HCT116 (cell line): ENCODE results near the gene CFAP119. TPM values are rescaled to one million over a fixed set of nuclear protein-coding genes. Genes with fewer than 3 reads are reported as not detected.
A peak's percentile ranks its signal among the peaks of the same experiment; 100 is the strongest.

Experiments used
- ATAC-seq: fragments of 200-7000 bp; cut with Tn5 transposase; 2 replicates; pipeline ENCODE4 v1.9.1; 2020; ENCODE audit warnings: mild to moderate bottlenecking, moderate library complexity
- BruUV-seq: library from RNA; stranded (reverse); fragments of 400-500 nt; replicated peaks from 2 replicates; lab custom pipeline; 2021; lab: Mats Ljungman, UMichigan
- CTCF ChIA-PET: fragments of 300-600 bp; sonication (Branson Sonifier 250); formaldehyde crosslinking; loops from one replicate; lab custom pipeline; 2021; ENCODE audit warnings: antibody characterized with exemption; lab: Charles Lee
- POLR2A ChIA-PET: fragments of 300-600, 350-600 bp; sonication (Branson Sonifier 250); formaldehyde crosslinking; loops from one replicate; lab custom pipeline; 2021; ENCODE audit warnings: antibody characterized with exemption; lab: Charles Lee
- RAD21 ChIA-PET, 2 experiments: fragments of 300-600 bp; sonication (Branson Sonifier 250); formaldehyde crosslinking; loops; one replicate each; lab custom pipeline; 2023; ENCODE audit warnings: low total read pairs in 2 of 2; ENCODE audit not compliant: uncharacterized antibody in 2 of 2, unreplicated experiment in 2 of 2, low non-redundant PET in 1 of 2; lab: Charles Lee
- DNase-seq: peaks from one replicate; pipeline ENCODE4 v3.0.0-alpha.2; 2010; ENCODE audit warnings: low read depth, low spot score
- H2AFZ ChIP-seq: fragments of 200-600 bp; shearing (Covaris generic), sonication (generic); 2 replicates; pipeline ENCODE4 v1.6.1; 2017; ENCODE audit warnings: low read depth, mixed run types, mixed read lengths, antibody characterized with exemption, low read length; ENCODE audit not compliant: poor library complexity, severe bottlenecking
- H3K27ac ChIP-seq: 2 replicates; pipeline ENCODE4 v1.5.1; 2012; ENCODE audit warnings: low read depth, low read length
- H3K27me3 ChIP-seq: fragments of 200-600 bp; sonication (generic); 2 replicates; pipeline ENCODE4 v1.6.1; 2016; ENCODE audit warnings: mixed run types, low read length, mixed read lengths; ENCODE audit not compliant: insufficient read depth
- H3K36me3 ChIP-seq, 2 experiments: fragments of 200-500 bp in 1 of 2; fragments of 200-600 bp in 1 of 2; sonication (Bioruptor generic) in 1 of 2; sonication (generic) in 1 of 2; 2 replicates each; pipeline versions ENCODE4 v1.5.1 to v1.6.1; 2014 to 2016; ENCODE audit warnings: low read length in 2 of 2, inconsistent platforms in 1 of 2, mixed read lengths in 1 of 2, mixed run types in 1 of 2; ENCODE audit not compliant: insufficient read depth in 2 of 2, control insufficient read depth in 1 of 2
- H3K4me1 ChIP-seq, 2 experiments: fragments of 200-600 bp in 1 of 2; sonication (generic) in 1 of 2; 2 replicates each; pipeline versions ENCODE4 v1.5.1 to v1.6.1; 2012 to 2017; ENCODE audit warnings: low read length in 2 of 2, inconsistent platforms in 1 of 2, mild to moderate bottlenecking in 1 of 2, mixed read lengths in 1 of 2, mixed run types in 1 of 2, moderate library complexity in 1 of 2; ENCODE audit not compliant: insufficient read depth in 2 of 2, control insufficient read depth in 1 of 2
- H3K4me2 ChIP-seq: fragments of 200-600 bp; sonication (generic); 2 replicates; pipeline ENCODE4 v1.6.1; 2017; ENCODE audit warnings: mixed run types, low read length, mixed read lengths
- H3K4me3 ChIP-seq, 2 experiments: fragments of 200-600 bp in 1 of 2; sonication (generic) in 1 of 2; replicated peaks in 1 of 2; 2 replicates each; pipeline ENCODE4 v1.5.1; 2011 to 2016; ENCODE audit warnings: low read length in 2 of 2, control low read depth in 1 of 2, low read depth in 1 of 2, mild to moderate bottlenecking in 1 of 2, mixed read lengths in 1 of 2, mixed run types in 1 of 2
- H3K79me2 ChIP-seq: fragments of 200-600 bp; sonication (generic); 2 replicates; pipeline ENCODE4 v1.6.1; 2017; ENCODE audit warnings: mild to moderate bottlenecking, mixed run types, low read length, moderate library complexity, mixed read lengths; ENCODE audit not compliant: insufficient read depth
- H3K9ac ChIP-seq: fragments of 200-600 bp; sonication (generic); 2 replicates; pipeline ENCODE4 v1.6.1; 2016; ENCODE audit warnings: low read length, mixed read lengths
- H3K9me2 ChIP-seq: fragments of 200-600 bp; sonication (generic), shearing (Covaris generic); 2 replicates; pipeline ENCODE4 v1.6.1; 2017; ENCODE audit warnings: mixed run types, mild to moderate bottlenecking, moderate library complexity; ENCODE audit not compliant: insufficient read depth
- H3K9me3 ChIP-seq, 2 experiments: fragments of 200-500 bp in 1 of 2; fragments of 200-600 bp in 1 of 2; sonication (Bioruptor generic) in 1 of 2; sonication (generic) in 1 of 2; 2 replicates each; pipeline ENCODE4 v1.6.1; 2014 to 2017; ENCODE audit warnings: low read length in 2 of 2, mixed read lengths in 2 of 2, inconsistent platforms in 1 of 2, low read depth in 1 of 2, mild to moderate bottlenecking in 1 of 2, mixed run types in 1 of 2, moderate library complexity in 1 of 2; ENCODE audit not compliant: control insufficient read depth in 1 of 2, insufficient read depth in 1 of 2
- H4K20me1 ChIP-seq: fragments of 200-600 bp; sonication (generic), shearing (Covaris generic); 2 replicates; pipeline ENCODE4 v1.6.1; 2017; ENCODE audit warnings: mixed run types, mild to moderate bottlenecking, moderate library complexity; ENCODE audit not compliant: insufficient read depth
- CBX3 ChIP-seq: IDR thresholded peaks from 2 replicates; pipeline ENCODE4 v1.6.1; 2012; ENCODE audit warnings: low read depth
- CEBPB ChIP-seq: IDR thresholded peaks from 2 replicates; pipeline ENCODE4 v1.6.1; 2012; ENCODE audit warnings: low read depth
- EGR1 ChIP-seq: IDR thresholded peaks from 2 replicates; pipeline ENCODE4 v1.6.1; 2012; ENCODE audit warnings: low read depth
- EZH2phosphoT487 ChIP-seq: fragments of 200-600 bp; IDR thresholded peaks from 2 replicates; pipeline ENCODE4 v1.6.1; 2018; ENCODE audit warnings: antibody characterized with exemption, borderline replicate concordance
- FOSL1 ChIP-seq: IDR thresholded peaks from 2 replicates; pipeline ENCODE4 v1.6.1; 2012; ENCODE audit warnings: low read depth
- JUND ChIP-seq: IDR thresholded peaks from 2 replicates; pipeline ENCODE4 v1.6.1; 2012
- MAX ChIP-seq: IDR thresholded peaks from 2 replicates; pipeline ENCODE4 v1.6.1; 2012
- POLR2A ChIP-seq: IDR thresholded peaks from 2 replicates; pipeline ENCODE4 v1.7.0; 2011; ENCODE audit warnings: borderline replicate concordance; ENCODE audit not compliant: insufficient read depth, insufficient read length; ENCODE audit errors: extremely low read depth
- RAD21 ChIP-seq: IDR thresholded peaks from 2 replicates; pipeline ENCODE4 v1.6.1; 2012; ENCODE audit warnings: low read depth, mild to moderate bottlenecking
- REST ChIP-seq: IDR thresholded peaks from 2 replicates; pipeline ENCODE4 v1.6.1; 2012; ENCODE audit warnings: low read depth
- TCF7L2 ChIP-seq: IDR thresholded peaks from 2 replicates; pipeline ENCODE4 v1.7.0; 2011; ENCODE audit warnings: borderline replicate concordance, inconsistent platforms; ENCODE audit not compliant: insufficient read depth, insufficient read length; ENCODE audit errors: extremely low read depth
- ZFX ChIP-seq: fragments of 450-650 bp; IDR thresholded peaks from 2 replicates; pipeline ENCODE4 v1.6.1; 2017
- ZNF274 ChIP-seq: fragments of 200-500 bp; sonication (Bioruptor generic); IDR thresholded peaks from 2 replicates; pipeline ENCODE4 v1.6.1; 2014; ENCODE audit warnings: mild to moderate bottlenecking, low read depth, low read length, inconsistent platforms
- intact Hi-C: fragments of 100-400 bp; cut with micrococcal nuclease; formaldehyde crosslinking; loops from 2 replicates; pipeline ENCODE4 v1.10.0; 2022
- total RNA-seq: library from RNA; stranded (reverse); gene quantifications from one replicate; pipeline ENCODE4 v1.2.1, GENCODE V29; 2021; ENCODE audit not compliant: unreplicated experiment
- TF ChIP-seq, protein P1 (sequence below): IDR thresholded peaks from 2 replicates; pipeline ENCODE4 v1.6.1; 2011; ENCODE audit warnings: mild to moderate bottlenecking, low read length, moderate library complexity; ENCODE audit not compliant: insufficient replicate concordance; ENCODE audit errors: extremely low read depth

CFAP119 gene
- total RNA-seq, 1 experiment from 2014 or later = 12.6 TPM

GRCh38 chr16:30740364-30741251, 21.3 kb downstream of the CFAP119 start (continued):
- TF ChIP-seq, protein P1, sequence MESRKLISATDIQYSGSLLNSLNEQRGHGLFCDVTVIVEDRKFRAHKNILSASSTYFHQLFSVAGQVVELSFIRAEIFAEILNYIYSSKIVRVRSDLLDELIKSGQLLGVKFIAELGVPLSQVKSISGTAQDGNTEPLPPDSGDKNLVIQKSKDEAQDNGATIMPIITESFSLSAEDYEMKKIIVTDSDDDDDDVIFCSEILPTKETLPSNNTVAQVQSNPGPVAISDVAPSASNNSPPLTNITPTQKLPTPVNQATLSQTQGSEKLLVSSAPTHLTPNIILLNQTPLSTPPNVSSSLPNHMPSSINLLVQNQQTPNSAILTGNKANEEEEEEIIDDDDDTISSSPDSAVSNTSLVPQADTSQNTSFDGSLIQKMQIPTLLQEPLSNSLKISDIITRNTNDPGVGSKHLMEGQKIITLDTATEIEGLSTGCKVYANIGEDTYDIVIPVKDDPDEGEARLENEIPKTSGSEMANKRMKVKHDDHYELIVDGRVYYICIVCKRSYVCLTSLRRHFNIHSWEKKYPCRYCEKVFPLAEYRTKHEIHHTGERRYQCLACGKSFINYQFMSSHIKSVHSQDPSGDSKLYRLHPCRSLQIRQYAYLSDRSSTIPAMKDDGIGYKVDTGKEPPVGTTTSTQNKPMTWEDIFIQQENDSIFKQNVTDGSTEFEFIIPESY = no peak

DNA sequence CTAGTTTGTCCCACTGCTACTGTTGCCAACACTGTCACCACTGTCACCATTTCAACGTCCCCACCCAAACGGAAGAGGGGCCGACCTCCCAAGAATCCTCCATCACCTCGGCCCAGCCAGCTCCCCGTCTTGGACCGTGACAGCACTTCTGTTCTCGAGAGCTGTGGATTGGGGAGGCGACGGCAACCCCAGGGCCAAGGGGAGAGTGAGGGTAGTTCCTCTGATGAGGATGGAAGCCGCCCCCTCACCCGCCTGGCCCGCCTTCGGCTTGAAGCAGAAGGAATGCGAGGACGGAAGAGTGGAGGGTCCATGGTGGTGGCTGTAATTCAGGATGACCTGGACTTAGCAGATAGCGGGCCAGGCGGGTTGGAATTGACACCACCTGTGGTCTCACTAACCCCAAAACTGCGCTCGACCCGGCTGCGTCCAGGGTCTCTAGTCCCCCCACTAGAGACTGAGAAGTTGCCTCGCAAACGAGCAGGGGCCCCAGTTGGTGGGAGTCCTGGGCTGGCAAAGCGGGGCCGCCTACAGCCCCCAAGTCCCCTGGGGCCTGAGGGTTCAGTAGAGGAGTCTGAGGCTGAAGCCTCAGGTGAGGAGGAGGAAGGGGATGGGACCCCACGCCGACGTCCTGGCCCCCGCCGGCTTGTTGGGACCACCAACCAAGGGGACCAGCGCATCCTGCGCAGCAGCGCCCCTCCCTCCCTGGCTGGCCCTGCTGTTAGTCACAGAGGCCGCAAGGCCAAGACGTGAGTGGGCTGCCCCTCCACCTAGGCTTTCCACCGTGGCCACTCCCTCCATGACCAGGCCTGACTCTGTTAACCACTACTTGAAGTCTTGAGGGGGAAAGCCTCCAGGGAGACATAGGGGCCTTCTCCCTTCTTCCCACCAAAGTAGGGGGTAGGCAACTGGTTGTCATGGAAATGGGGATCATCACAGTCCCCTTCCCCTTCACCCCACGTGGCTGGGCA, 22.6 kb downstream of the CFAP119 start:
- Histone ChIP-seq H2AFZ (no peak overlapping the region), H3K27ac (peak overlapping the region; percentile 72), H3K4me3 (no peak overlapping the region), H3K9me2 (no peaks in the 10 kb centered on the region), H3K4me2 (peak overlapping the region; percentile 90), H3K4me1 (peaks cover 29 to 36% of the 10 kb centered on the region in 2 experiments), H4K20me1 (no peaks in the 10 kb centered on the region), H3K27me3 (no peaks in the 10 kb centered on the region), H3K9ac (peak overlapping the region; percentile 73), H3K9me3 (no peaks in the 10 kb centered on the region), H3K36me3 (peaks cover 34 to 49% of the 10 kb centered on the region in 2 experiments; a peak in 3 of 4 replicates), H3K79me2 (peaks cover 30% of the 10 kb centered on the region)
- ATAC-seq = no peak
- DNase-seq = no peak
- intact Hi-C loops = no loop called here
- CTCF ChIA-PET = no interaction called here
- no TSS peak for BruUV-seq
- POLR2A ChIA-PET = no interaction called here
- RAD21 ChIA-PET = no interaction called here
- TF ChIP-seq CBX3 = no peak
- no peak for TF ChIP-seq TCF7L2
- TF ChIP-seq JUND = no peak
- no peak for TF ChIP-seq EGR1
- no peak for TF ChIP-seq FOSL1
- TF ChIP-seq EZH2phosphoT487 = no peak
- TF ChIP-seq ZNF274 = no peak
- no peak for TF ChIP-seq MAX
- no peak for TF ChIP-seq ZFX
- no peak for TF ChIP-seq CEBPB
- TF ChIP-seq REST = no peak
- no peak for TF ChIP-seq POLR2A
- TF ChIP-seq RAD21 = no peak
